Uterus (tissue), 2 donors: ENCODE data around the gene TSPAN32.

Source experiments
- POLR2A ChIP-seq, 2 donors: fragments of 450-650 bp; IDR thresholded peaks; one replicate each; pipeline ENCODE4 v1.6.1; 2016; ENCODE audit warnings: antibody characterized with exemption in 2 of 2, mild to moderate bottlenecking in 1 of 2, moderate library complexity in 1 of 2
- TF ChIP-seq, protein P1 (sequence below), 4 experiments: fragments of 200-600 bp in 2 of 4; fragments of 450-650 bp in 2 of 4; sonication (generic) in 2 of 4; IDR thresholded peaks; one replicate each; pipeline ENCODE4 v1.5.1; 2016 to 2019; ENCODE audit warnings: antibody characterized with exemption in 4 of 4, mild to moderate bottlenecking in 2 of 4, moderate library complexity in 1 of 4

DNA sequence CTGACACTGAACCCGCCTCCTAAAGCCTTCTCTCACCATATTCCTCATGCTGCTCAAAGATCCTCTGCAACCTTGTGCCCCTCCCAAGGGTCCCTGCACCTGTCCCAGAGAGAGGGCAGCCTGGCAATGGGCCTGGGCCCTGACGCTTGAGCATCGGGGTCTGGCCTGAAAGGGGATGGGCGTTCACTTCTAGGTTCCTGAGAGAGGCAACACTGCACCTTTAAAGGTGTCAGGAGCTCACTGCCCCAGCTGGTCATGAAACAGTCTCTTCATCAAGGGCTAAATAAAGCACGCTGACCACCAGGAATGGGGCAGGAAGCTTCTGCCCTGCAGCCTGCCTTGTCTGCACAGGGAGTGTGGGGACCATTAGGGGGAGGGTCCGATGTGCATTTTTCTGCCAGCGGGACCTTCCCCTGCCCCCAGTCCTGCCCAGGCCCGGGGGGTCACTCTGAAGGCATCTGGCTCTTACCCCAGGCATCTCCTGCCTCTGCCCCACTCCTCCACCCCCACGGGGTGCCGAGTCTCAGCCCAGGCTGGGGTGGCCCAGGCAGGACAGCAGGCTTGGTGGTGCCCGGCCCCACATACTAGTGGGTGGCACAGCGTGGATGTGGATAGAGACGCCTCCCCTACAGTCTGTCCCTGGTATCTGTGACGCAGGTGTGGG lies 3.5 kb upstream of the TSPAN32 start:
- TF ChIP-seq, protein P1, sequence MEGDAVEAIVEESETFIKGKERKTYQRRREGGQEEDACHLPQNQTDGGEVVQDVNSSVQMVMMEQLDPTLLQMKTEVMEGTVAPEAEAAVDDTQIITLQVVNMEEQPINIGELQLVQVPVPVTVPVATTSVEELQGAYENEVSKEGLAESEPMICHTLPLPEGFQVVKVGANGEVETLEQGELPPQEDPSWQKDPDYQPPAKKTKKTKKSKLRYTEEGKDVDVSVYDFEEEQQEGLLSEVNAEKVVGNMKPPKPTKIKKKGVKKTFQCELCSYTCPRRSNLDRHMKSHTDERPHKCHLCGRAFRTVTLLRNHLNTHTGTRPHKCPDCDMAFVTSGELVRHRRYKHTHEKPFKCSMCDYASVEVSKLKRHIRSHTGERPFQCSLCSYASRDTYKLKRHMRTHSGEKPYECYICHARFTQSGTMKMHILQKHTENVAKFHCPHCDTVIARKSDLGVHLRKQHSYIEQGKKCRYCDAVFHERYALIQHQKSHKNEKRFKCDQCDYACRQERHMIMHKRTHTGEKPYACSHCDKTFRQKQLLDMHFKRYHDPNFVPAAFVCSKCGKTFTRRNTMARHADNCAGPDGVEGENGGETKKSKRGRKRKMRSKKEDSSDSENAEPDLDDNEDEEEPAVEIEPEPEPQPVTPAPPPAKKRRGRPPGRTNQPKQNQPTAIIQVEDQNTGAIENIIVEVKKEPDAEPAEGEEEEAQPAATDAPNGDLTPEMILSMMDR (IDR thresholded peaks at IDR 0.05): no peak
- TF ChIP-seq POLR2A (IDR thresholded peaks at IDR 0.05): no peak
